CD1c-positive myeloid dendritic cell (primary cell): ENCODE data around the gene P2RX5.
"Not testable (repeated sequence)": the region's sequence is repeated elsewhere in the genome, so short reads cannot be mapped to it uniquely, and the experiment has no call there.

Source experiments
- DNase-seq: peaks from one replicate; pipeline ENCODE4 v3.0.0-alpha.2; 2016; ENCODE audit errors: extremely low spot score

P2RX5 gene

GRCh38 chr17:3695723-3696411 is at the start of gene P2RX5:
TSS of gene P2RX5 (minus strand) at chr17:3696155. CDS start at chr17:3696005, 150 bp downstream.
- peak; percentile 64 for DNase-seq

DNA sequence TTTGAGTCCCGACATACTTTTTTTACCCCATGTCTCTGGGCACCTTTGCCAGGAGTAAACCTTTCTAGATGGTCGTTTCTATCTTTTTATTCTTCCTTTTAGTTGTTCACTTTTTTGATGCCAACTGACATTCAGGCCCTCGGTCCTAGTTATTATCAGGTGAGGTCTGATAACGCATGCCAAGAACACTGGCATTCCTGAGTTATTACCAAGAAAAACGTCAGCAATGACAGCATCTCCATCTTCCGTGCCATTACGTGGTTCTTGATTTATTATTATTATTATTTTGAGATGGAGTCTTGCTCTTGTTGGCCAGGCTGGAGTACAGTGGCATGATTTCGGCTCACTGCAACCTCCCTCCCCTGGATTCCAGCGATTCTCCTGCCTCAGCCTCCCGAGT is 49.1 kb upstream of the P2RX5 start:
- DNase-seq, result no peak

- DNase-seq, result no peak
Observed at GRCh38 chr17:3744014-3744413, 48.1 kb upstream of the P2RX5 start.

- DNase-seq, result peak; percentile 91
Observed at GRCh38 chr17:3740611-3741073, 44.7 kb upstream of the P2RX5 start.

DNA sequence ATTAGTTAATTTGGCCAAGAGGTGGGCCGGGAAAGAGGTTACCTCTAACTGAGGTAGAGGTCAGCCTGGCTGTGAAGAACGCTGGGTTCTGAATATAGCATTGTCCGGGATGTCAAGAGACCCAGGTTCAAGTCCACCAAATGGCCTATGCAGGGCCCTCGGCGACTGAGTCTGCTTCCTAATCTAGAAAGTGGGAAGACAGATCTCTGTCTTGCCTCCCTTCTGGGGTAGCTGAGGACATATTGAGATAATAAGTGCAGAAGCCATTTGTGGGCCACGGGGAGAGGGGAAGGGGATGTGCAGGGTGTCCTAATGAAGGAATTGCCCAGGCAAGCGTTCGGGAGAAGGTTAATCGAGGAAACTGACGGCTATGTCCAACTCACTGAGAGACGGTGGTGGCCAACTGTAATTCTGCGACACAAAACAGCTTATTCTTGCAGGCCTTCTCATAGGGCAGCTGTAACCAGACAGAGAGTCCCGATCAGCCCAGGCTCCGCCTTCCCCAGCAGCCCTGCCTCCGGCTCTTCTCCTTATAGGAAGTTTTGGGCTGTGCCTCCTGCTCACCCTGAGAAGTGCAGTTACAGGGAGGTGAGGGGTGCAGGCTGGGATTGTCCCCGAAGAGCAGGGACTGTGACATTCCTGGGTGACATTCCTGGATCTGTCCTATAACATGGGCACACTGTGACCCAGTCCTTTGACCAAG is 43.6 kb upstream of the P2RX5 start:
- no peak for DNase-seq

DNA sequence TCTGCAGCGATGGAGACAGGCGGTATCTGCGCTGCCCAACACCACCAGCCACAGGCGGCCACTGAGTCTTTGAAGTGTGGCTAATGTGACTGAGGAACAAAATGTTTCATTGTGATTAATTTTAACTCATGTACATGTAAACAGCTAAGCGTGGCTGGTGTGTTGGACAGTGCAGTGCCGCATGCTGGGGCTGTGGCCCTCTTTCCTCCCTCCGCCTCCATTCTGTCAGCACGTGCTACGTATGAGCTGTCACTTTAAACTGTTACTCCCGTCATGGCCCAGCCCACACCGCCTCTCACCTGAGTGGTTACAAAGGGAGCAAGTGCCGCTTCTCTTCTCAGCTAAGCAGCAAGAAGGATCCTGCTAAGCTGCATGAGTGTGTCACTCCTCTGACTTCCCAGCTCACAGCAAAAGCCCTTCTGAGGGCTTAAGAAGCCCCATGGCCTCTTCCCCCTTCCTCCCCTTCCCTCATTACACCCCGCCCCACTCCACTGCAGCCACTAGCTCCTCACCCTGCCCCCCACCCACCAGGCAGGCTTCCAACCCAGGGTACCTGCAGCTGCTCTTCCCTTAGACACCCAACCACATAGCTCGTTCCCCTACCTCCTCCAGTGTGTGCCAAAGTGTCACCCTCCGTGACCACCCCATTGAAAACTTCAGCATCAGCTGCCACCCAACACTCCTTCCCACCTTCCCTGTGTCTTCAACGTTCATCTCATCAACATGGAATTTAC is 42.8 kb upstream of the P2RX5 start:
- peak; percentile 53 for DNase-seq

DNA sequence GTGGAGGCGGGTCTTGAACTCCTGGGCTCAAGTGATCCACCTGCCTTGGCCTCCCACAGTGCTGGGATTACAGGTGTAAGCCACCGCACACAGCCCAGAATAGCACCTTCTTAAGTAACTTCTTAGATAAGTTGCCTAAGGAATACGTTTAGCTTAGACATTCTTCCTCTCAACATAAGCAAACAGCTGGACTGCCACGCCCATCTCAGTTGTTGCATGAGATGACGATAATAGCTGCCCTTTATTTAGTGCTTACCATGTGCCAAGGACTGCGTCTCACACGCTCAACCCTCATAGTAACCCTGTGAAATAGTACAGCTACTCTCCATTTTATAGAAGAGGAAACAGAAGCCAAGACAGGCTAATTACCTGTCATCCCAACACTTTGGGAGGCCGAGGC is 39.6 kb upstream of the P2RX5 start:
- no peak for DNase-seq

DNA sequence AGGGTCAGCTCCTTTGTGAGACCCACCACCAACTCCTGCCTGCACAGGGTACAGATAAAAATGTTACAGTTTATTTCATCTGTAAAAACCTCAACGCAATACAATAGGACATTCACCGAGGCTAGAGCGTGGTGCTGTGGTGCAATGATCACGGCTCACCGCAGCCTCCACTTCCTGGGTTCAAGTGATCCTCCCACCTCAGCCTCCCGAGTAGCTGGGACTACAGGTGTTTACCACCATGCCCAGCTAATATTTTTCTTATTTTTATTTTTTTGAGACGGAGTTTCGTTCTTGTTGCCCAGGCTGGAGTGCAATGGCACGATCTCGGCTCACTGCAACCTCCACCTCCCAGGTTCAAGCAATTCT is 38.9 kb upstream of the P2RX5 start:
- DNase-seq, result not testable (repeated sequence)

DNA sequence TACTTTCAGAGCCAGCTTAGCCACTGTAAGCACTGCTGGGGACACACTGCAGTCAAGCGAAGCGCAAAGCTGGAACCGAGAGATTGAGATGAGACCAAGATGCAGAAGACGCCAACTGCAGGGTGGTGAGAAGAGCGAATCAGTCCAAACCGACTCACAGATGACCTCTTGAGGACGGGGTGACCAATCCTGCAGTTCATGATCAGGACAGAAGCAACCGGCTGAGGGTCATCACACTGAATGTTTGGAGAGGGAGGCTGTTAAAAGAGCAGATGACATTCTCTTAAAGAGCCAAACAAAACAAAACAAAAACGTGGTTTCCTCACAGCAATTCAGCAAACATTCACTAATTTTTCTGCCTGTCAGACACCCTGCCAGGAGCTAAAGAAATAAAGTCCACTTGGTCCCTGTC is 36.3 kb upstream of the P2RX5 start:
- DNase-seq, result no peak

- DNase-seq, result no peak
Observed at GRCh38 chr17:3730881-3731429, 35.0 kb upstream of the P2RX5 start.

GRCh38 chr17:3729881-3730280 is 33.9 kb upstream of the P2RX5 start:
- DNase-seq, result no peak

GRCh38 chr17:3728099-3728498 is 32.1 kb upstream of the P2RX5 start:
- not testable (repeated sequence) for DNase-seq

- DNase-seq, result no peak
Observed at GRCh38 chr17:3727041-3727440, 31.1 kb upstream of the P2RX5 start.

GRCh38 chr17:3724378-3725077 is 28.6 kb upstream of the P2RX5 start:
- no peak for DNase-seq

GRCh38 chr17:3723556-3724377 is 27.8 kb upstream of the P2RX5 start, which contains the start of gene HASPIN:
TSS of gene HASPIN (plus strand) at chr17:3723903. CDS start at chr17:3723936, 33 bp downstream.
- DNase-seq, result peak; percentile 97

- no peak for DNase-seq
Observed at GRCh38 chr17:3723188-3723555, 27.2 kb upstream of the P2RX5 start.

- no peak for DNase-seq
Observed at GRCh38 chr17:3722716-3723115, 26.8 kb upstream of the P2RX5 start.

GRCh38 chr17:3719265-3719664 is 23.3 kb upstream of the P2RX5 start:
- no peak for DNase-seq

- peak; percentile 57 for DNase-seq
Observed at GRCh38 chr17:3718201-3718600, 22.2 kb upstream of the P2RX5 start.

DNA sequence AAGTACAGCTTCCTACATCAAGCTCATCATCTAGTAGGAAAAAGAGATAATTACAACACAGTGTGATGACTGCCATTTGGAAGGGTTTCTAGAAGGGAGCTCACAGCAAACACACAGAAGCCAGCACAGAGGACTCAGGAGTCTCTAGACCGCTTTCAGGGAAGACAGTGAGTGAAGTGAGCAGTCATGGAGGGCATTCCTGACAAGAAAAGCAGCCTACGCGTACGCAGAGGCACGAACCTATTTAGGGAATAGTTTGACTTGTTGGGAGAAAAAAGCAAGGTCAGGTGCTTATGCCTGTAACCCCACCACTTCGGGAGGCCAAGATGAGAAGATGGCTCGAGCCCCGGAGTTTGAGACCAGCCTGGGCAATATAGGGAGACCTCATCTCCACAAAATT is 19.3 kb upstream of the P2RX5 start:
- DNase-seq, result no peak
